ENCODE measurements around the gene AQP2.

The AQP2 gene

GRCh38 chr12:49951411-49952240 is 1.1 kb downstream of the AQP2 start:
- no peak for DNase-seq (ENCODE audit: low read depth)
- H3K4me3 ChIP-seq (replicated peaks; ENCODE audit: low read depth, low read length) = no peak overlapping the region
- TF ChIP-seq CTCF (IDR thresholded peaks at IDR 0.05; ENCODE audit: low read length, missing control alignments) = no peak

- H3K4me3 ChIP-seq (replicated peaks; ENCODE audit: low read depth, low read length) = no peak overlapping the region
- no peak for TF ChIP-seq CTCF (IDR thresholded peaks at IDR 0.05; ENCODE audit: low read length, missing control alignments)
- DNase-seq (ENCODE audit: low read depth) = peak; percentile 12
Observed at GRCh38 chr12:49952391-49953055, 2.0 kb downstream of the AQP2 start.

- no peak for DNase-seq (ENCODE audit: low read depth)
- no peak for TF ChIP-seq CTCF (IDR thresholded peaks at IDR 0.05; ENCODE audit: low read length, missing control alignments)
- H3K4me3 ChIP-seq (replicated peaks; ENCODE audit: low read depth, low read length) = no peak overlapping the region
Observed at GRCh38 chr12:49953151-49953550, 2.6 kb downstream of the AQP2 start.

- no peak overlapping the region for H3K4me3 ChIP-seq (replicated peaks; ENCODE audit: low read depth, low read length)
- DNase-seq (ENCODE audit: low read depth) = no peak
- TF ChIP-seq CTCF (IDR thresholded peaks at IDR 0.05; ENCODE audit: low read length, missing control alignments) = no peak
Observed at GRCh38 chr12:49953961-49954846, 3.7 kb downstream of the AQP2 start.

GRCh38 chr12:49954863-49955830 is 4.6 kb downstream of the AQP2 start:
- no peak overlapping the region for H3K4me3 ChIP-seq (replicated peaks; ENCODE audit: low read depth, low read length)
- no peak for DNase-seq (ENCODE audit: low read depth)
- no peak for TF ChIP-seq CTCF (IDR thresholded peaks at IDR 0.05; ENCODE audit: low read length, missing control alignments)

Measured in fibroblast of pulmonary artery (primary cell).